ENCODE measurements around the gene CALML3. TPM values are rescaled to one million over a fixed set of nuclear protein-coding genes. Genes with fewer than 3 reads are reported as not detected.
A peak's percentile ranks its signal among the peaks of the same experiment; 100 is the strongest.

Gene CALML3
- total and polyA plus RNA-seq, 2 of the 8 experiments (the other 6 are each of a cell fraction or from before 2014, with no cell fraction given): not detected

DNA sequence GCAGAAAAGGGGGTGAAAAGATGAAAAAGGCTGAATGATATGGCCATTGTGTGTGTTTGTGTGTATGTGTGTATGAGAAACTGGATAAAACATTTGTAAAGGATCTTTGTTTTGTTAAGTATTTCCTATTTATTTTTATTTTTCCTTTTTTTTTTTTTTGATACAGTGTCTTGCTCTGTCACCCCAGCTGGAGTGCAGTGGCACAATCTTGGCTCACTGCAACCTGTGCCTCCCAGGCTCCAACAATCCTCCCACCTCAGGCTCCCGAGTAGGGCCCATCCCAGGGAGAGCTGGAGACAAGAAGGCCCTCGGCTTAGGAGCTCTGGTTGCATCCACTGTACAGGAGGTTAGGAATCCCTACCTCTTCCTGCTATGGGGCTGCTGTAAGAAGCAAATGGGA lies 18.5 kb upstream of the CALML3 start:
- Histone ChIP-seq H3K9me3 (ENCODE audit: insufficient read depth in 2 of 2, low read depth in 1 of 2, low read length in 1 of 2) (no peaks in the 10 kb centered on the region), H3K27me3 (replicated peaks in 1 of 4; ENCODE audit: control insufficient read depth in 3 of 4, extremely low read depth in 1 of 4, insufficient read depth in 3 of 4, low read length in 3 of 4) (no peaks in the 10 kb centered on the region), H3K23me2 (ENCODE audit: low read depth, low read length) (no peaks in the 10 kb centered on the region; the same call in 1 of the 2 replicates), H2BK12ac (ENCODE audit: low read depth, low read length) (0 out of 2 replicates have a peak overlapping the region, but pooled peaks have one; percentile 9), H3K9ac (replicated peaks in 1 of 4; ENCODE audit: extremely low read depth in 1 of 4, low read depth in 3 of 4, low read length in 3 of 4) (no peak overlapping the region), H2BK120ac (replicated peaks; ENCODE audit: low read depth, low read length) (no peak overlapping the region), H4K5ac (ENCODE audit: insufficient read length, low read depth, low read length) (no peak overlapping the region), H2BK15ac (ENCODE audit: low read length) (no peak overlapping the region), H3K27ac (ENCODE audit: low read depth, low read length) (no peak overlapping the region), H4K20me1 (replicated peaks in 1 of 2; ENCODE audit: control insufficient read depth in 1 of 2, insufficient read depth in 2 of 2, low read length in 2 of 2) (no peaks in the 10 kb centered on the region), H3K79me1 (ENCODE audit: low read depth, low read length) (no peaks in the 10 kb centered on the region), H3K4me2 (ENCODE audit: insufficient read depth in 1 of 2, low read depth in 2 of 2, low read length in 2 of 2) (no peak overlapping the region), H3K56ac (replicated peaks; ENCODE audit: insufficient read length, low read depth, low read length) (no peak overlapping the region), H2BK20ac (ENCODE audit: low read length) (no peak overlapping the region), H3K4ac (replicated peaks; ENCODE audit: insufficient read length, low read depth, low read length) (no peak overlapping the region), H3K36me3 (ENCODE audit: control insufficient read depth in 2 of 4, insufficient read depth in 4 of 4, low read length in 3 of 4) (no peaks in the 10 kb centered on the region), H2AFZ (ENCODE audit: low read length) (no peak overlapping the region), H3K4me1 (replicated peaks in 1 of 4; ENCODE audit: control insufficient read depth in 3 of 4, insufficient read depth in 4 of 4, low read length in 3 of 4) (no peaks in the 10 kb centered on the region), H3K4me3 (ENCODE audit: extremely low read depth in 1 of 4, insufficient read depth in 2 of 4, low read depth in 3 of 4, low read length in 4 of 4) (no peak overlapping the region), H3K79me2 (ENCODE audit: control insufficient read depth in 1 of 2, insufficient read depth in 2 of 2, low read length in 2 of 2) (no peaks in the 10 kb centered on the region), H3K14ac (ENCODE audit: insufficient read length) (no peak overlapping the region), H2AK5ac (ENCODE audit: low read depth, low read length) (no peak overlapping the region), H4K8ac (ENCODE audit: extremely low read depth, insufficient read depth, low read length) (no peak overlapping the region), H2BK5ac (ENCODE audit: low read depth, low read length) (no peak overlapping the region), H3K18ac (ENCODE audit: extremely low read depth, low read length) (no peak overlapping the region), H4K91ac (replicated peaks; ENCODE audit: insufficient read length, low read length) (no peak overlapping the region), H3K23ac (ENCODE audit: insufficient read length) (no peak overlapping the region)
- no peak for DNase-seq (ENCODE audit: low read depth in 1 of 2, low spot score in 2 of 2)
- POLR2A ChIA-PET (ENCODE audit: partially characterized antibody): no interaction called here
- FAIRE-seq: no peak
- CTCF ChIA-PET (ENCODE audit: partially characterized antibody): interaction anchor here (0.6 to 1.7 kb wide), 4 partner anchors 22 to 117 kb away, joined by 3 to 4 read pairs (median 3); no protein-coding TSS in a partner anchor
- 100% methylated on average over 2 of the region's 2 CpGs; no CpG with 5 or more reads in 1 of the 2 experiments for WGBS, 2 experiments (ENCODE audit: extremely low coverage in 1 of 2, insufficient coverage in 1 of 2, insufficient read length in 1 of 2, insufficient replicate concordance in 2 of 2, low coverage in 1 of 2, low lambda C conversion rate in 2 of 2, missing lambda C conversion rate in 1 of 2)
- no peak for TF ChIP-seq NRF1 (IDR thresholded peaks at IDR 0.05; ENCODE audit: low read depth, low read length)
- no peak for TF ChIP-seq YY1 (IDR thresholded peaks at IDR 0.05; ENCODE audit: low read depth, low read length)
- no peak for TF ChIP-seq FOSL1 (IDR thresholded peaks at IDR 0.05; ENCODE audit: insufficient read depth, low read depth, low read length)
- TF ChIP-seq SAP30 (IDR thresholded peaks at IDR 0.05; ENCODE audit: insufficient read depth, insufficient replicate concordance, low read length): no peak
- TF ChIP-seq KDM4A (IDR thresholded peaks at IDR 0.05; ENCODE audit: low read depth, low read length, severe bottlenecking): no peak
- TF ChIP-seq, protein P1, sequence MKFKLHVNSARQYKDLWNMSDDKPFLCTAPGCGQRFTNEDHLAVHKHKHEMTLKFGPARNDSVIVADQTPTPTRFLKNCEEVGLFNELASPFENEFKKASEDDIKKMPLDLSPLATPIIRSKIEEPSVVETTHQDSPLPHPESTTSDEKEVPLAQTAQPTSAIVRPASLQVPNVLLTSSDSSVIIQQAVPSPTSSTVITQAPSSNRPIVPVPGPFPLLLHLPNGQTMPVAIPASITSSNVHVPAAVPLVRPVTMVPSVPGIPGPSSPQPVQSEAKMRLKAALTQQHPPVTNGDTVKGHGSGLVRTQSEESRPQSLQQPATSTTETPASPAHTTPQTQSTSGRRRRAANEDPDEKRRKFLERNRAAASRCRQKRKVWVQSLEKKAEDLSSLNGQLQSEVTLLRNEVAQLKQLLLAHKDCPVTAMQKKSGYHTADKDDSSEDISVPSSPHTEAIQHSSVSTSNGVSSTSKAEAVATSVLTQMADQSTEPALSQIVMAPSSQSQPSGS (IDR thresholded peaks at IDR 0.05; ENCODE audit: low read length): no peak
- no peak for TF ChIP-seq SP2 (IDR thresholded peaks at IDR 0.05; ENCODE audit: low read length)
- TF ChIP-seq TAF1 (IDR thresholded peaks at IDR 0.05; ENCODE audit: low read depth, low read length): no peak
- no peak for TF ChIP-seq CHD1 (IDR thresholded peaks at IDR 0.05; ENCODE audit: low read depth, low read length)
- no peak for TF ChIP-seq GABPA (IDR thresholded peaks at IDR 0.05; ENCODE audit: borderline replicate concordance, insufficient read depth, low read length)
- no peak for TF ChIP-seq TEAD4 (IDR thresholded peaks at IDR 0.05; ENCODE audit: low read depth, low read length)
- TF ChIP-seq CBX5 (IDR thresholded peaks at IDR 0.05; ENCODE audit: low read depth, low read length): no peak
- TF ChIP-seq EP300 (IDR thresholded peaks at IDR 0.05; ENCODE audit: borderline replicate concordance in 1 of 2, low read depth in 2 of 2, low read length in 2 of 2): no peak

Measured in H1 (cell line).